ENCODE results near the gene SLC39A13. TPM values are rescaled to one million over a fixed set of nuclear protein-coding genes. Genes with fewer than 3 reads are reported as not detected.

SLC39A13 gene
- total RNA-seq, 1 experiment from 2014 or later = 32.5 TPM

GRCh38 chr11:47417712-47418111, 9.3 kb downstream of the SLC39A13 start:
- ChIA-PET CTCF (no interaction called here), POLR2A (ENCODE audit: unreplicated experiment) (no interaction called here)
- Histone ChIP-seq H3K36me3 (ENCODE audit: low read depth, low read length) (peaks cover 29% of the 10 kb centered on the region; the same call in 1 of the 2 replicates), H3K4me2 (ENCODE audit: low read length) (no peak overlapping the region), H4K20me1 (ENCODE audit: low read length) (peaks cover 9% of the 10 kb centered on the region; the same call in 1 of the 2 replicates), H3K27me3 (ENCODE audit: low read length) (no peaks in the 10 kb centered on the region), H3K9me2 (replicated peaks; ENCODE audit: low read length) (no peaks in the 10 kb centered on the region), H2AFZ (ENCODE audit: low read length) (no peak overlapping the region), H3K9me3 (ENCODE audit: low read length) (no peaks in the 10 kb centered on the region), H3F3A (ENCODE audit: low read length, unreplicated experiment) (peaks cover 3% of the 10 kb centered on the region), H3K4me3 (ENCODE audit: low read length) (no peak overlapping the region), H3K79me2 (ENCODE audit: low read length) (no peaks in the 10 kb centered on the region), H3K9ac (ENCODE audit: low read length) (no peak overlapping the region), H3K4me1 (ENCODE audit: insufficient read depth, low read length) (peaks cover 19% of the 10 kb centered on the region), H3K27ac (ENCODE audit: low read length) (no peak overlapping the region)
- no peak for DNase-seq
- intact Hi-C loops (cut with micrococcal nuclease) = no loop called here
- TF ChIP-seq EZH2 (IDR thresholded peaks at IDR 0.05; ENCODE audit: low read length, unreplicated experiment) = no peak
- TF ChIP-seq CTCF (conservative IDR thresholded peaks at IDR 0.05; ENCODE audit: low read depth, low read length) = no peak
- TF ChIP-seq EZH2phosphoT487 (IDR thresholded peaks at IDR 0.05; ENCODE audit: borderline replicate concordance, low read length) = no peak
- ATAC-seq = no peak
- BruUV-seq (replicated peaks) = no TSS peak

- no peak overlapping the region for H3K9ac ChIP-seq (ENCODE audit: low read length)
- TF ChIP-seq EZH2phosphoT487 (IDR thresholded peaks at IDR 0.05; ENCODE audit: borderline replicate concordance, low read length) (no peak), CTCF (conservative IDR thresholded peaks at IDR 0.05; ENCODE audit: low read depth, low read length) (no peak), EZH2 (IDR thresholded peaks at IDR 0.05; ENCODE audit: low read length, unreplicated experiment) (no peak)
- BruUV-seq (replicated peaks) = no TSS peak
- peaks cover 3% of the 10 kb centered on the region for H3F3A ChIP-seq (ENCODE audit: low read length, unreplicated experiment)
- no peak overlapping the region for H2AFZ ChIP-seq (ENCODE audit: low read length)
- ChIA-PET POLR2A (ENCODE audit: unreplicated experiment) (no interaction called here), CTCF (no interaction called here)
- ATAC-seq = no peak
- H3K4me1 ChIP-seq (ENCODE audit: insufficient read depth, low read length) = peaks cover 19% of the 10 kb centered on the region
- H4K20me1 ChIP-seq (ENCODE audit: low read length) = peaks cover 9% of the 10 kb centered on the region; the same call in 1 of the 2 replicates
- DNase-seq = no peak
- H3K27ac ChIP-seq (ENCODE audit: low read length) = no peak overlapping the region
- H3K9me3 ChIP-seq (ENCODE audit: low read length) = no peaks in the 10 kb centered on the region
- H3K79me2 ChIP-seq (ENCODE audit: low read length) = peaks cover 6% of the 10 kb centered on the region; the same call in 1 of the 2 replicates
- H3K4me2 ChIP-seq (ENCODE audit: low read length) = no peak overlapping the region
- H3K4me3 ChIP-seq (ENCODE audit: low read length) = no peak overlapping the region
- peaks cover 33% of the 10 kb centered on the region; the same call in 1 of the 2 replicates for H3K36me3 ChIP-seq (ENCODE audit: low read depth, low read length)
- no peaks in the 10 kb centered on the region for H3K9me2 ChIP-seq (replicated peaks; ENCODE audit: low read length)
- no peaks in the 10 kb centered on the region for H3K27me3 ChIP-seq (ENCODE audit: low read length)
- intact Hi-C loops (cut with micrococcal nuclease) = no loop called here
These were observed 10.3 kb downstream of the SLC39A13 start for GRCh38 chr11:47418454-47419259.

GRCh38 chr11:47425611-47426010, 17.2 kb downstream of the SLC39A13 start:
- Histone ChIP-seq H2AFZ (ENCODE audit: low read length) (peak overlapping the region; percentile 95), H3K9me2 (replicated peaks; ENCODE audit: low read length) (no peaks in the 10 kb centered on the region), H3K79me2 (ENCODE audit: low read length) (peaks cover 31% of the 10 kb centered on the region), H3K9ac (ENCODE audit: low read length) (peak overlapping the region; percentile 99), H3K4me2 (ENCODE audit: low read length) (peak overlapping the region; percentile 94), H3K4me3 (ENCODE audit: low read length) (peak overlapping the region; percentile 97), H3K27ac (ENCODE audit: low read length) (peak overlapping the region; percentile 83), H3K9me3 (ENCODE audit: low read length) (no peaks in the 10 kb centered on the region), H3K27me3 (ENCODE audit: low read length) (no peaks in the 10 kb centered on the region), H4K20me1 (ENCODE audit: low read length) (no peaks in the 10 kb centered on the region), H3K4me1 (ENCODE audit: insufficient read depth, low read length) (peaks cover 11% of the 10 kb centered on the region), H3F3A (ENCODE audit: low read length, unreplicated experiment) (no peaks in the 10 kb centered on the region), H3K36me3 (ENCODE audit: low read depth, low read length) (peaks cover 30% of the 10 kb centered on the region; the same call in 1 of the 2 replicates)
- BruUV-seq (replicated peaks) = TSS peak; percentile 70
- ChIA-PET POLR2A (ENCODE audit: unreplicated experiment) (no interaction called here), CTCF (no interaction called here)
- intact Hi-C loops (cut with micrococcal nuclease) = no loop called here
- ATAC-seq = no peak
- TF ChIP-seq CTCF (conservative IDR thresholded peaks at IDR 0.05; ENCODE audit: low read depth, low read length) (no peak), EZH2phosphoT487 (IDR thresholded peaks at IDR 0.05; ENCODE audit: borderline replicate concordance, low read length) (no peak)
- DNase-seq = no peak
